ENCODE results near the gene MAP7. TPM values are rescaled to one million over a fixed set of nuclear protein-coding genes. Genes with fewer than 3 reads are reported as not detected.

MAP7 gene
- total RNA-seq, 2 experiments from 2014 or later: not detected

GRCh38 chr6:136539967-136540652, 10.1 kb downstream of the MAP7 start:
- CTCF ChIA-PET (ENCODE audit: unreplicated experiment): no interaction called here
- Histone ChIP-seq H3K4me3 (ENCODE audit: low read depth, low read length, poor library complexity, severe bottlenecking) (no peak overlapping the region), H3K4me2 (ENCODE audit: low read length) (no peak overlapping the region), H3K9me2 (ENCODE audit: insufficient read depth, low read length) (no peaks in the 10 kb centered on the region), H2AFZ (ENCODE audit: low read length) (no peak overlapping the region), H4K20me1 (ENCODE audit: insufficient read depth, low read length) (no peaks in the 10 kb centered on the region), H3K79me2 (ENCODE audit: insufficient read depth, low read depth, low read length) (no peaks in the 10 kb centered on the region), H3K27ac (ENCODE audit: low read depth, low read length, poor library complexity, severe bottlenecking) (no peak overlapping the region), H3K4me1 (ENCODE audit: insufficient read depth, low read length, poor library complexity, severe bottlenecking) (no peaks in the 10 kb centered on the region), H3K36me3 (ENCODE audit: insufficient read depth, low read length) (no peaks in the 10 kb centered on the region), H3K9me3 (ENCODE audit: low read length) (no peaks in the 10 kb centered on the region)
- no peak for DNase-seq (ENCODE audit: low spot score)
- POLR2A ChIA-PET: interaction anchor here (0.6 kb wide), 1 partner anchor 22 kb away, joined by 3 read pairs; no protein-coding TSS in a partner anchor
- no peak for TF ChIP-seq EZH2phosphoT487 (IDR thresholded peaks at IDR 0.05; ENCODE audit: borderline replicate concordance, low read depth, low read length)
- no peak for TF ChIP-seq CTCF (conservative IDR thresholded peaks at IDR 0.05; ENCODE audit: low read length)
- intact Hi-C loops (cut with micrococcal nuclease; ENCODE audit: unreplicated experiment): no loop called here
- no TSS peak for BruUV-seq (replicated peaks)

- no peak overlapping the region for H3K4me2 ChIP-seq (ENCODE audit: low read length)
- H3K4me3 ChIP-seq (ENCODE audit: low read depth, low read length, poor library complexity, severe bottlenecking): no peak overlapping the region
- no peaks in the 10 kb centered on the region for H4K20me1 ChIP-seq (ENCODE audit: insufficient read depth, low read length)
- no peak overlapping the region for H3K27ac ChIP-seq (ENCODE audit: low read depth, low read length, poor library complexity, severe bottlenecking)
- H3K36me3 ChIP-seq (ENCODE audit: insufficient read depth, low read length): no peaks in the 10 kb centered on the region
- TF ChIP-seq EZH2phosphoT487 (IDR thresholded peaks at IDR 0.05; ENCODE audit: borderline replicate concordance, low read depth, low read length) (no peak), CTCF (conservative IDR thresholded peaks at IDR 0.05; ENCODE audit: low read length) (no peak)
- no peaks in the 10 kb centered on the region for H3K9me2 ChIP-seq (ENCODE audit: insufficient read depth, low read length)
- no TSS peak for BruUV-seq (replicated peaks)
- POLR2A ChIA-PET: interaction anchor here (0.6 kb wide), 1 partner anchor 289 kb away, joined by 5 read pairs; no protein-coding TSS in a partner anchor
- H3K79me2 ChIP-seq (ENCODE audit: insufficient read depth, low read depth, low read length): no peaks in the 10 kb centered on the region
- no peak for DNase-seq (ENCODE audit: low spot score)
- intact Hi-C loops (cut with micrococcal nuclease; ENCODE audit: unreplicated experiment): no loop called here
- no peaks in the 10 kb centered on the region for H3K4me1 ChIP-seq (ENCODE audit: insufficient read depth, low read length, poor library complexity, severe bottlenecking)
- no peaks in the 10 kb centered on the region for H3K9me3 ChIP-seq (ENCODE audit: low read length)
- CTCF ChIA-PET (ENCODE audit: unreplicated experiment): no interaction called here
- no peak overlapping the region for H2AFZ ChIP-seq (ENCODE audit: low read length)
These were observed 11.4 kb downstream of the MAP7 start for GRCh38 chr6:136538836-136539235.

- Histone ChIP-seq H3K36me3 (ENCODE audit: insufficient read depth, low read length) (no peaks in the 10 kb centered on the region), H3K9me3 (ENCODE audit: low read length) (no peaks in the 10 kb centered on the region), H3K4me3 (ENCODE audit: low read depth, low read length, poor library complexity, severe bottlenecking) (no peak overlapping the region), H3K4me1 (ENCODE audit: insufficient read depth, low read length, poor library complexity, severe bottlenecking) (no peaks in the 10 kb centered on the region), H2AFZ (ENCODE audit: low read length) (no peak overlapping the region), H4K20me1 (ENCODE audit: insufficient read depth, low read length) (no peaks in the 10 kb centered on the region), H3K4me2 (ENCODE audit: low read length) (no peak overlapping the region), H3K9me2 (ENCODE audit: insufficient read depth, low read length) (no peaks in the 10 kb centered on the region), H3K79me2 (ENCODE audit: insufficient read depth, low read depth, low read length) (no peaks in the 10 kb centered on the region), H3K27ac (ENCODE audit: low read depth, low read length, poor library complexity, severe bottlenecking) (no peak overlapping the region)
- intact Hi-C loops (cut with micrococcal nuclease; ENCODE audit: unreplicated experiment): no loop called here
- no TSS peak for BruUV-seq (replicated peaks)
- TF ChIP-seq EZH2phosphoT487 (IDR thresholded peaks at IDR 0.05; ENCODE audit: borderline replicate concordance, low read depth, low read length): no peak
- no peak for TF ChIP-seq CTCF (conservative IDR thresholded peaks at IDR 0.05; ENCODE audit: low read length)
- DNase-seq (ENCODE audit: low spot score): no peak
- ChIA-PET CTCF (ENCODE audit: unreplicated experiment) (no interaction called here), POLR2A (interaction anchor here (0.9 kb wide), 1 partner anchor 11 kb away, joined by 3 read pairs; no protein-coding TSS in a partner anchor)
These were observed 14.2 kb downstream of the MAP7 start for GRCh38 chr6:136535880-136536650.
